ENCODE data around the gene STX8.

Gene STX8

GRCh38 chr17:9233271-9233599 is 342.4 kb downstream of the STX8 start:
- no peaks in the 10 kb centered on the region for H3K36me3 ChIP-seq (ENCODE audit: control insufficient read depth, insufficient read depth, low read length)
- H3K4me3 ChIP-seq (replicated peaks; ENCODE audit: low read depth, low read length) = no peak overlapping the region
- peaks cover 4% of the 10 kb centered on the region; the same call in 1 of the 2 replicates for H3K27me3 ChIP-seq (replicated peaks; ENCODE audit: control insufficient read depth, insufficient read depth, low read length)
- DNase-seq (ENCODE audit: extremely low read depth, insufficient read length) = no peak
- no peak for TF ChIP-seq CTCF (IDR thresholded peaks at IDR 0.05; ENCODE audit: insufficient read depth, low read length, poor library complexity, severe bottlenecking)

GRCh38 chr17:9232591-9233270 is 342.9 kb downstream of the STX8 start:
- no peak for DNase-seq (ENCODE audit: extremely low read depth, insufficient read length)
- H3K27me3 ChIP-seq (replicated peaks; ENCODE audit: control insufficient read depth, insufficient read depth, low read length) = peaks cover 4% of the 10 kb centered on the region
- no peak for TF ChIP-seq CTCF (IDR thresholded peaks at IDR 0.05; ENCODE audit: insufficient read depth, low read length, poor library complexity, severe bottlenecking)

GRCh38 chr17:9232155-9232475 is 343.5 kb downstream of the STX8 start:
- DNase-seq (ENCODE audit: extremely low read depth, insufficient read length) = no peak
- no peak overlapping the region for H3K4me3 ChIP-seq (replicated peaks; ENCODE audit: low read depth, low read length)
- H3K27me3 ChIP-seq (replicated peaks; ENCODE audit: control insufficient read depth, insufficient read depth, low read length) = peaks cover 4% of the 10 kb centered on the region
- TF ChIP-seq CTCF (IDR thresholded peaks at IDR 0.05; ENCODE audit: insufficient read depth, low read length, poor library complexity, severe bottlenecking) = no peak
- no peaks in the 10 kb centered on the region for H3K36me3 ChIP-seq (ENCODE audit: control insufficient read depth, insufficient read depth, low read length)

More at GRCh38 chr17:9232591-9233270, 342.9 kb downstream of the STX8 start:
- H3K4me3 ChIP-seq (replicated peaks; ENCODE audit: low read depth, low read length) = no peak overlapping the region
- H3K36me3 ChIP-seq (ENCODE audit: control insufficient read depth, insufficient read depth, low read length) = no peaks in the 10 kb centered on the region

GRCh38 chr17:9231449-9232154 is 344.0 kb downstream of the STX8 start:
- Histone ChIP-seq H3K36me3 (ENCODE audit: control insufficient read depth, insufficient read depth, low read length) (no peaks in the 10 kb centered on the region), H3K27me3 (replicated peaks; ENCODE audit: control insufficient read depth, insufficient read depth, low read length) (peaks cover 4% of the 10 kb centered on the region), H3K4me3 (replicated peaks; ENCODE audit: low read depth, low read length) (no peak overlapping the region)
- no peak for TF ChIP-seq CTCF (IDR thresholded peaks at IDR 0.05; ENCODE audit: insufficient read depth, low read length, poor library complexity, severe bottlenecking)
- DNase-seq (ENCODE audit: extremely low read depth, insufficient read length) = no peak

- H3K27me3 ChIP-seq (replicated peaks; ENCODE audit: control insufficient read depth, insufficient read depth, low read length) = peaks cover 4% of the 10 kb centered on the region
Measured at GRCh38 chr17:9230861-9231260, 344.8 kb downstream of the STX8 start.

More at GRCh38 chr17:9230861-9231260, 344.8 kb downstream of the STX8 start:
- TF ChIP-seq CTCF (IDR thresholded peaks at IDR 0.05; ENCODE audit: insufficient read depth, low read length, poor library complexity, severe bottlenecking) = no peak
- DNase-seq (ENCODE audit: extremely low read depth, insufficient read length) = no peak
- no peak overlapping the region for H3K4me3 ChIP-seq (replicated peaks; ENCODE audit: low read depth, low read length)
- no peaks in the 10 kb centered on the region for H3K36me3 ChIP-seq (ENCODE audit: control insufficient read depth, insufficient read depth, low read length)
